Right lobe of liver (tissue), 4 donors: Measurements from ENCODE around the gene GRB10.

Experiments
- POLR2A ChIP-seq: fragments of 450-650 bp; IDR thresholded peaks from one replicate; pipeline ENCODE4 v1.6.1; 2017; ENCODE audit warnings: antibody characterized with exemption, mild to moderate bottlenecking
- TF ChIP-seq, protein P1 (sequence below), 4 donors: fragments of 200-600 bp in 3 of 4; fragments of 450-650 bp in 1 of 4; IDR thresholded peaks; one replicate each; pipeline versions ENCODE4 v1.5.1 to v1.8.0; 2016 to 2022; ENCODE audit warnings: antibody characterized with exemption in 4 of 4, mild to moderate bottlenecking in 2 of 4
- donor health status: DM: no; HTN: no; CAD: no.
- donor health status: DM: no; HTN: no; CAD: no.
- donor health status: DM: no; HTN: yes; CAD: no.

DNA sequence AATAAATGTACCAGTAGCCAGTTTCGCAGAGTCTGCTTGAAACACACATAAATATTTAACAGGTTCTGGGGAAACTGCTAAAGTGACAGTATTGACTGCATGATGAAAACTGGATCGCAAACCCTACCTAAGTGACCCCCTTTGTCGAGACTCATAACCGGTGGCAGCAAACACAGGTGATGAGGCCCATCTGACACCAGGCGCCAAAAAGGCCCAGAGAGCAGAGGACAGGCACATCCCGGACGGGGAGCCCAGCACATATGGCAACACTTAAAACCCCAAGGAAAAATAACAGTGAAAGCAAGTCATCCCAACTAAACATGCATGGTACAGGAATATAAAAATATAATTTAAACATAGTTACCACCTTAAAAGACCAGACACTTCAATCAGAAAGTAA is 62.4 kb downstream of the GRB10 start:
- TF ChIP-seq, protein P1, sequence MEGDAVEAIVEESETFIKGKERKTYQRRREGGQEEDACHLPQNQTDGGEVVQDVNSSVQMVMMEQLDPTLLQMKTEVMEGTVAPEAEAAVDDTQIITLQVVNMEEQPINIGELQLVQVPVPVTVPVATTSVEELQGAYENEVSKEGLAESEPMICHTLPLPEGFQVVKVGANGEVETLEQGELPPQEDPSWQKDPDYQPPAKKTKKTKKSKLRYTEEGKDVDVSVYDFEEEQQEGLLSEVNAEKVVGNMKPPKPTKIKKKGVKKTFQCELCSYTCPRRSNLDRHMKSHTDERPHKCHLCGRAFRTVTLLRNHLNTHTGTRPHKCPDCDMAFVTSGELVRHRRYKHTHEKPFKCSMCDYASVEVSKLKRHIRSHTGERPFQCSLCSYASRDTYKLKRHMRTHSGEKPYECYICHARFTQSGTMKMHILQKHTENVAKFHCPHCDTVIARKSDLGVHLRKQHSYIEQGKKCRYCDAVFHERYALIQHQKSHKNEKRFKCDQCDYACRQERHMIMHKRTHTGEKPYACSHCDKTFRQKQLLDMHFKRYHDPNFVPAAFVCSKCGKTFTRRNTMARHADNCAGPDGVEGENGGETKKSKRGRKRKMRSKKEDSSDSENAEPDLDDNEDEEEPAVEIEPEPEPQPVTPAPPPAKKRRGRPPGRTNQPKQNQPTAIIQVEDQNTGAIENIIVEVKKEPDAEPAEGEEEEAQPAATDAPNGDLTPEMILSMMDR (IDR thresholded peaks at IDR 0.05): no peak
- TF ChIP-seq POLR2A: no peak
